Endothelial cell of umbilical vein (primary cell): Measurements from ENCODE around the gene TEP1. TPM values are rescaled to one million over a fixed set of nuclear protein-coding genes. Genes with fewer than 3 reads are reported as not detected.

Source experiments
- BruUV-seq: library from RNA; stranded (reverse); fragments of 400-500 nt; replicated peaks from 2 replicates; lab custom pipeline; 2021; lab: Mats Ljungman, UMichigan
- CTCF ChIA-PET: fragments of 300-600, 350-600 bp; sonication (Branson Sonifier 250); formaldehyde crosslinking; loops from one replicate; lab custom pipeline; 2021; ENCODE audit warnings: antibody characterized with exemption, inconsistent platforms; lab: Charles Lee
- POLR2A ChIA-PET: fragments of 300-600, 350-600 bp; sonication (Branson Sonifier 250); formaldehyde crosslinking; loops from one replicate; lab custom pipeline; 2021; ENCODE audit warnings: antibody characterized with exemption, inconsistent platforms; lab: Charles Lee
- DNase-seq: peaks from one replicate; pipeline ENCODE4 v3.0.0-alpha.2; 2011; ENCODE audit warnings: low read depth, low spot score
- FAIRE-seq: peaks from 2 replicates; lab custom pipeline; 2011; peaks lifted over from hg19 to GRCh38; lab: Jason Lieb, UNC
- H2AFZ ChIP-seq: 2 replicates; pipeline ENCODE4 v1.6.0; 2012; ENCODE audit warnings: low read depth, low read length, control low read depth, inconsistent platforms
- H3K27ac ChIP-seq: 2 replicates; pipeline ENCODE4 v1.5.1; 2011; ENCODE audit warnings: low read depth, mild to moderate bottlenecking, control low read depth, low read length, moderate library complexity; ENCODE audit not compliant: insufficient read depth
- H3K27me3 ChIP-seq, 2 experiments: 2 replicates each; pipeline versions ENCODE4 v1.6.0 to v1.6.1; 2011; ENCODE audit warnings: low read length in 2 of 2, mixed read lengths in 1 of 2; ENCODE audit not compliant: control insufficient read depth in 2 of 2, insufficient read depth in 2 of 2
- H3K36me3 ChIP-seq, 2 experiments: 2 replicates in 1 of 2; 3 replicates in 1 of 2; pipeline ENCODE4 v1.5.1; 2011; ENCODE audit warnings: low read length in 2 of 2, mild to moderate bottlenecking in 1 of 2, moderate library complexity in 1 of 2; ENCODE audit not compliant: control insufficient read depth in 2 of 2, insufficient read depth in 2 of 2; ENCODE audit errors: extremely low read depth in 1 of 2
- H3K4me1 ChIP-seq: 3 replicates; pipeline ENCODE4 v1.5.1; 2011; ENCODE audit warnings: mild to moderate bottlenecking, low read length; ENCODE audit not compliant: control insufficient read depth, insufficient read depth; ENCODE audit errors: extremely low read depth
- H3K4me2 ChIP-seq: 2 replicates; pipeline ENCODE4 v1.6.1; 2011; ENCODE audit warnings: low read length, control low read depth, mixed read lengths; ENCODE audit not compliant: insufficient read depth
- H3K4me3 ChIP-seq, 3 experiments: fragments of 200-600 bp in 1 of 3; sonication (generic), shearing (Covaris generic) in 1 of 3; replicated peaks in 1 of 3; 2 replicates each; pipeline ENCODE4 v1.5.1; 2011 to 2016; ENCODE audit warnings: control low read depth in 3 of 3, low read length in 3 of 3, mild to moderate bottlenecking in 2 of 3, inconsistent platforms in 1 of 3, low read depth in 1 of 3, moderate library complexity in 1 of 3; ENCODE audit not compliant: insufficient read depth in 1 of 3
- H3K79me2 ChIP-seq: 2 replicates; pipeline ENCODE4 v1.6.0; 2012; ENCODE audit warnings: low read length, inconsistent platforms; ENCODE audit not compliant: control insufficient read depth, insufficient read depth
- H3K9ac ChIP-seq: replicated peaks from 2 replicates; pipeline ENCODE3; 2011; ENCODE audit warnings: low read length, control low read depth; ENCODE audit not compliant: insufficient read depth; ENCODE audit errors: extremely low read depth
- H3K9me1 ChIP-seq: replicated peaks from 3 replicates; pipeline ENCODE4 v1.6.0; 2011; ENCODE audit warnings: mild to moderate bottlenecking, low read length; ENCODE audit not compliant: control insufficient read depth, insufficient read depth; ENCODE audit errors: extremely low read depth
- H3K9me3 ChIP-seq: replicated peaks from 2 replicates; pipeline ENCODE4 v1.5.1; 2012; ENCODE audit warnings: low read length, inconsistent platforms; ENCODE audit not compliant: control insufficient read depth, insufficient read depth
- H4K20me1 ChIP-seq: replicated peaks from 2 replicates; pipeline ENCODE3; 2011; ENCODE audit warnings: mild to moderate bottlenecking, low read length; ENCODE audit not compliant: control insufficient read depth, insufficient read depth; ENCODE audit errors: extremely low read depth
- CTCF ChIP-seq, 2 donors: IDR thresholded peaks; 1 replicate in 1 of 2; 2 replicates in 1 of 2; pipeline ENCODE4 v1.5.1; 2011; ENCODE audit warnings: low read length in 2 of 2, mild to moderate bottlenecking in 2 of 2, moderate library complexity in 2 of 2, control low read depth in 1 of 2, inconsistent platforms in 1 of 2, low read depth in 1 of 2; ENCODE audit not compliant: insufficient read depth in 1 of 2; ENCODE audit errors: extremely low read depth in 1 of 2
- EZH2 ChIP-seq: IDR thresholded peaks from 2 replicates; pipeline ENCODE4 v1.6.1; 2012; ENCODE audit warnings: borderline replicate concordance, low read depth, mild to moderate bottlenecking, moderate library complexity, low read length, inconsistent platforms; ENCODE audit not compliant: severe bottlenecking
- FOS ChIP-seq: IDR thresholded peaks from 2 replicates; pipeline ENCODE4 v1.6.1; 2011; ENCODE audit warnings: mild to moderate bottlenecking, low read length, moderate library complexity, borderline replicate concordance; ENCODE audit not compliant: insufficient read depth
- JUN ChIP-seq: IDR thresholded peaks from 2 replicates; pipeline ENCODE4 v1.6.1; 2011; ENCODE audit warnings: borderline replicate concordance, low read depth; ENCODE audit not compliant: insufficient read length, insufficient read depth
- MAX ChIP-seq: IDR thresholded peaks from 2 replicates; pipeline ENCODE4 v1.6.1; 2011; ENCODE audit not compliant: insufficient read depth, insufficient read length
- MYC ChIP-seq: IDR thresholded peaks from one replicate; pipeline ENCODE4 v1.6.1; 2011; ENCODE audit warnings: mild to moderate bottlenecking, low read depth, low read length
- POLR2AphosphoS5 ChIP-seq: IDR thresholded peaks from 2 replicates; pipeline ENCODE4 v1.6.1; 2012; ENCODE audit warnings: low read depth, mild to moderate bottlenecking, control low read depth, low read length, moderate library complexity; ENCODE audit not compliant: insufficient read depth
- dilution Hi-C: fragments of 300-500 bp; cut with MboI; formaldehyde crosslinking; loops from one replicate; pipeline ENCODE4 v1.15.0; 2019; ENCODE audit warnings: low sequenced_read_pairs; ENCODE audit not compliant: extremely low pct_ligation_motif_present
- intact Hi-C: fragments of 100-400 bp; cut with micrococcal nuclease; formaldehyde crosslinking; loops from one replicate; pipeline ENCODE4 v1.10.0; 2022
- polyA plus RNA-seq, 4 experiments: library from polyadenylated mRNA; depleted of rRNA in 3 of 4; stranded (reverse) in 3 of 4; unstranded in 1 of 4; fragments of >200 nt; gene quantifications; 2 replicates each; pipeline versions ENCODE4 v1.2.1 to v1.2.3, GENCODE V29; 2011 to 2012; ENCODE audit warnings: missing spikeins in 1 of 4
- total RNA-seq: library from RNA; stranded (reverse); gene quantifications from 2 replicates; pipeline ENCODE4 v1.2.3, GENCODE V29; 2021

Gene TEP1
- total and polyA plus RNA-seq, 2 donors (not counting 3 experiments of a cell fraction or from before 2014, with no cell fraction given), result 19.6 to 44.6 TPM

- H3K9ac ChIP-seq, result no peak overlapping the region
- no peak for TF ChIP-seq POLR2AphosphoS5
- TF ChIP-seq FOS, result no peak
- no peak for TF ChIP-seq EZH2
- intact Hi-C loops, result no loop called here
- DNase-seq (no peak), FAIRE-seq (no peak)
- H3K4me3 ChIP-seq, result no peak overlapping the region
- no peaks in the 10 kb centered on the region for H3K36me3 ChIP-seq
- H3K27ac ChIP-seq, result no peak overlapping the region
- H3K79me2 ChIP-seq, result no peaks in the 10 kb centered on the region
- H2AFZ ChIP-seq, result no peak overlapping the region
- H3K4me1 ChIP-seq, result no peaks in the 10 kb centered on the region
- H4K20me1 ChIP-seq, result no peaks in the 10 kb centered on the region
- POLR2A ChIA-PET, result no interaction called here
- no peaks in the 10 kb centered on the region for H3K9me3 ChIP-seq
- CTCF ChIA-PET, result interaction anchor here (1.2 kb wide), 1 partner anchor 24 kb away, joined by 3 read pairs; no protein-coding TSS in a partner anchor
- H3K27me3 ChIP-seq, result no peaks in the 10 kb centered on the region
- H3K4me2 ChIP-seq, result no peak overlapping the region
- dilution Hi-C loops, result no loop called here
- BruUV-seq, result no TSS peak
- no peaks in the 10 kb centered on the region for H3K9me1 ChIP-seq
Observed at GRCh38 chr14:20421267-20421666, 8.0 kb upstream of the TEP1 start.

GRCh38 chr14:20419419-20419818 is 6.1 kb upstream of the TEP1 start:
- no peak for FAIRE-seq
- dilution Hi-C loops, result no loop called here

More at GRCh38 chr14:20419419-20419818, 6.1 kb upstream of the TEP1 start:
- Histone ChIP-seq H3K9me1 (no peaks in the 10 kb centered on the region), H3K27me3 (no peaks in the 10 kb centered on the region), H3K4me1 (no peaks in the 10 kb centered on the region), H3K4me2 (no peak overlapping the region), H3K4me3 (no peak overlapping the region), H3K79me2 (no peaks in the 10 kb centered on the region), H3K9me3 (no peaks in the 10 kb centered on the region), H2AFZ (no peak overlapping the region), H3K27ac (no peak overlapping the region), H4K20me1 (no peaks in the 10 kb centered on the region), H3K36me3 (no peaks in the 10 kb centered on the region), H3K9ac (no peak overlapping the region)
- no TSS peak for BruUV-seq
- ChIA-PET CTCF (no interaction called here), POLR2A (no interaction called here)
- TF ChIP-seq CTCF (IDR thresholded peaks at IDR 0.05; ENCODE audit: extremely low read depth in 1 of 2, insufficient read depth in 1 of 2, low read depth in 1 of 2, low read length in 2 of 2) (no peak), FOS (no peak), MAX (no peak), POLR2AphosphoS5 (no peak), MYC (no peak), JUN (no peak), EZH2 (no peak)
- no peak for DNase-seq
- intact Hi-C loops, result no loop called here
